ENCODE measurements around the gene CFAP92. TPM values are rescaled to one million over a fixed set of nuclear protein-coding genes. Genes with fewer than 3 reads are reported as not detected.

The CFAP92 gene
- total and polyA plus RNA-seq, 7 donors, result under 0.01 to 1.2 (median 0.61) TPM; not detected in 2

GRCh38 chr3:128945041-128945877 lies 48.6 kb downstream of the CFAP92 start:
- WGBS, 2 donors, result 92% methylated on average over 21 of the region's 21 CpGs
- intact Hi-C loops (cut with DNase I), result no loop called here
- no peak overlapping the region for H3K27ac ChIP-seq
- no peak overlapping the region for H3K4me3 ChIP-seq
- H3K9me3 ChIP-seq, result no peaks in the 10 kb centered on the region
- TF ChIP-seq POLR2AphosphoS5 (IDR thresholded peaks at IDR 0.05) (no peak), CTCF (IDR thresholded peaks at IDR 0.05) (no peak), EP300 (IDR thresholded peaks at IDR 0.05) (no peak), POLR2A (IDR thresholded peaks at IDR 0.05) (no peak)
- H3K27me3 ChIP-seq, result no peaks in the 10 kb centered on the region
- no peaks in the 10 kb centered on the region for H3K4me1 ChIP-seq
- H3K36me3 ChIP-seq, result no peaks in the 10 kb centered on the region
- DNase-seq, result no peak

- no peaks in the 10 kb centered on the region for H3K9me3 ChIP-seq
- H3K4me3 ChIP-seq, result no peak overlapping the region
- no peaks in the 10 kb centered on the region for H3K4me1 ChIP-seq
- no peaks in the 10 kb centered on the region for H3K36me3 ChIP-seq
- DNase-seq, result no peak
- no peak overlapping the region for H3K27ac ChIP-seq
- H3K27me3 ChIP-seq, result no peaks in the 10 kb centered on the region
- TF ChIP-seq POLR2A (IDR thresholded peaks at IDR 0.05) (no peak), EP300 (IDR thresholded peaks at IDR 0.05) (no peak), POLR2AphosphoS5 (IDR thresholded peaks at IDR 0.05) (no peak), CTCF (IDR thresholded peaks at IDR 0.05) (no peak)
- intact Hi-C loops (cut with DNase I), result no loop called here
- WGBS, 2 donors, result 72 to 87% methylated on average over 15 of the region's 15 CpGs
Observed at GRCh38 chr3:128942161-128942952, 51.5 kb downstream of the CFAP92 start.

GRCh38 chr3:128940252-128940651 lies 53.6 kb downstream of the CFAP92 start:
- no peak overlapping the region for H3K4me3 ChIP-seq
- no peak overlapping the region for H3K27ac ChIP-seq
- H3K9me3 ChIP-seq, result no peaks in the 10 kb centered on the region
- no peaks in the 10 kb centered on the region for H3K4me1 ChIP-seq
- no peaks in the 10 kb centered on the region for H3K36me3 ChIP-seq
- peaks cover 0 to 4% (median 0%) of the 10 kb centered on the region in 3 donors for H3K27me3 ChIP-seq
- no peak for DNase-seq
- TF ChIP-seq POLR2AphosphoS5 (IDR thresholded peaks at IDR 0.05) (no peak), EP300 (IDR thresholded peaks at IDR 0.05) (no peak), POLR2A (IDR thresholded peaks at IDR 0.05) (no peak), CTCF (IDR thresholded peaks at IDR 0.05) (no peak)
- whole genome bisulfite sequencing, 2 donors, result 88 to 97% methylated on average over 1 of the region's 1 CpG
- intact Hi-C loops (cut with DNase I), result no loop called here

GRCh38 chr3:128936341-128936740 lies 57.5 kb downstream of the CFAP92 start:
- Histone ChIP-seq H3K4me3 (no peak overlapping the region), H3K36me3 (no peaks in the 10 kb centered on the region), H3K4me1 (no peaks in the 10 kb centered on the region), H3K27ac (no peak overlapping the region), H3K27me3 (peaks cover 0 to 21% (median 0%) of the 10 kb centered on the region in 3 donors), H3K9me3 (no peaks in the 10 kb centered on the region)
- DNase-seq, result no peak
- intact Hi-C loops (cut with DNase I), result no loop called here
- no peak for TF ChIP-seq POLR2AphosphoS5 (IDR thresholded peaks at IDR 0.05)
- TF ChIP-seq EP300 (IDR thresholded peaks at IDR 0.05), result no peak
- no peak for TF ChIP-seq POLR2A (IDR thresholded peaks at IDR 0.05)
- TF ChIP-seq CTCF (IDR thresholded peaks at IDR 0.05), result no peak
- 72 to 81% methylated on average over 4 of the region's 4 CpGs for WGBS, 2 donors

All from sigmoid colon (tissue), 7 donors.